Neural crest cell (in vitro differentiated cells): ENCODE data around the gene SUGCT. TPM values are rescaled to one million over a fixed set of nuclear protein-coding genes. Genes with fewer than 3 reads are reported as not detected.
"Not testable (repeated sequence)": the region's sequence is repeated elsewhere in the genome, so short reads cannot be mapped to it uniquely, and the experiment has no call there.

Experiments used
- DNase-seq: peaks from one replicate; pipeline ENCODE4 v3.0.0; 2021; ENCODE audit warnings: low read depth, mixed read lengths, low spot score
- H3K27ac Mint-ChIP-seq: one replicate; pipeline ENCODE4 v1.8.0; 2021; ENCODE audit warnings: mild to moderate bottlenecking, mixed read lengths; ENCODE audit not compliant: unreplicated experiment
- H3K27me3 Mint-ChIP-seq: 2 replicates; pipeline ENCODE4 v1.8.0; 2021; ENCODE audit warnings: low read depth, mild to moderate bottlenecking, mixed read lengths
- H3K36me3 Mint-ChIP-seq: 2 replicates; pipeline ENCODE4 v1.8.0; 2021; ENCODE audit warnings: low read depth, mild to moderate bottlenecking, mixed read lengths
- H3K4me1 Mint-ChIP-seq: 2 replicates; pipeline ENCODE4 v1.8.0; 2021; ENCODE audit warnings: mixed read lengths
- H3K4me3 Mint-ChIP-seq: one replicate; pipeline ENCODE4 v1.8.0; 2021; ENCODE audit warnings: mild to moderate bottlenecking, mixed read lengths
- H3K9me3 Mint-ChIP-seq: 2 replicates; pipeline ENCODE4 v1.8.0; 2021; ENCODE audit warnings: mixed read lengths
- total RNA-seq: library from RNA; stranded (reverse); gene quantifications from 2 replicates; pipeline ENCODE4 v1.2.1, GENCODE V29; 2021
- TF ChIP-seq, protein P1 (sequence below): fragments of 200-600 bp; sonication (generic); conservative IDR thresholded peaks from 2 replicates; pipeline ENCODE4 v1.5.0; 2021; ENCODE audit warnings: antibody characterized with exemption, mild to moderate bottlenecking

SUGCT gene
- total RNA-seq, 1 donor from 2014 or later: 5.9 TPM

DNA sequence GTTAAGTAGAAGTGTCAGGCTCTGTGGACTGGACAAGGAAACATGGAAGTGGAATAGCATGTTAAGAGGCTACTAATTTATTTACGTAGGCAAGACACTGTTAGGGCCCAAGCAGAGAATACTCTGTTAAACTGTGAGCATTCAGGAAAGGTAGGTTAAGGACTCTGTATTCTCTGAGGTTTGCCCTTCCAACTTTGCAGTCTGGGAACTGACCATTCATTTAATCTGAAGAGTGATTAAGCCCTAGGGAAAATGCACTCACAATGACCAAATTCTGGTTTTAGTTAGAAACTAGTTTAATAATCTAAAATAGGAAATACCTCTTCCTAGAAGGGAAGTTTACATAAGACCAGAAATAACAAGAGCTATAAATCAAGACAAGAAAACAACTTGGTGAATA is 266.6 kb downstream of the SUGCT start:
- no peaks in the 10 kb centered on the region for H3K27me3 Mint-ChIP-seq
- H3K9me3 Mint-ChIP-seq: peaks cover 8% of the 10 kb centered on the region
- no peak for DNase-seq
- no peak overlapping the region for H3K4me3 Mint-ChIP-seq
- no peaks in the 10 kb centered on the region for H3K36me3 Mint-ChIP-seq
- TF ChIP-seq, protein P1, sequence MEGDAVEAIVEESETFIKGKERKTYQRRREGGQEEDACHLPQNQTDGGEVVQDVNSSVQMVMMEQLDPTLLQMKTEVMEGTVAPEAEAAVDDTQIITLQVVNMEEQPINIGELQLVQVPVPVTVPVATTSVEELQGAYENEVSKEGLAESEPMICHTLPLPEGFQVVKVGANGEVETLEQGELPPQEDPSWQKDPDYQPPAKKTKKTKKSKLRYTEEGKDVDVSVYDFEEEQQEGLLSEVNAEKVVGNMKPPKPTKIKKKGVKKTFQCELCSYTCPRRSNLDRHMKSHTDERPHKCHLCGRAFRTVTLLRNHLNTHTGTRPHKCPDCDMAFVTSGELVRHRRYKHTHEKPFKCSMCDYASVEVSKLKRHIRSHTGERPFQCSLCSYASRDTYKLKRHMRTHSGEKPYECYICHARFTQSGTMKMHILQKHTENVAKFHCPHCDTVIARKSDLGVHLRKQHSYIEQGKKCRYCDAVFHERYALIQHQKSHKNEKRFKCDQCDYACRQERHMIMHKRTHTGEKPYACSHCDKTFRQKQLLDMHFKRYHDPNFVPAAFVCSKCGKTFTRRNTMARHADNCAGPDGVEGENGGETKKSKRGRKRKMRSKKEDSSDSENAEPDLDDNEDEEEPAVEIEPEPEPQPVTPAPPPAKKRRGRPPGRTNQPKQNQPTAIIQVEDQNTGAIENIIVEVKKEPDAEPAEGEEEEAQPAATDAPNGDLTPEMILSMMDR: no peak
- no peak overlapping the region for H3K27ac Mint-ChIP-seq
- H3K4me1 Mint-ChIP-seq: no peaks in the 10 kb centered on the region

DNA sequence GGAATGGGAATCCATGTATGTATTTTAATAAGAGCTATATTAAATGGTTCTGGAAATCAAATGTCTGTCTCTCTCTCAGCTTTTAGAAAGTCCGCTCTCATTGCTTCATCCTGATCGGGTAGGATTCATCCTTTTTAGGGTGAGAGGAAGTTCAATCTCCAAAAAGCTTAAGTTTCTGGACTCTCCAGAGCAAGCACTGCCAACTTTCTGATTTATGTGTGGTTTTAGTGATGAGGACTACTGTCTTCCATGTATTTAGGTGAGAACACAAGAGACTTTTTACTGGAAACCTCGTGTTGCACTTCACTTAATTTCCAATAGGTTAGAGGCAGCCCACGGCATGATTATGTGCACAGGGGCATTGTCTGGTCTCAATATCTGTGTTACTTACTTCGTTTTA is 267.9 kb downstream of the SUGCT start:
- no peaks in the 10 kb centered on the region for H3K36me3 Mint-ChIP-seq
- TF ChIP-seq, protein P1: no peak

DNA sequence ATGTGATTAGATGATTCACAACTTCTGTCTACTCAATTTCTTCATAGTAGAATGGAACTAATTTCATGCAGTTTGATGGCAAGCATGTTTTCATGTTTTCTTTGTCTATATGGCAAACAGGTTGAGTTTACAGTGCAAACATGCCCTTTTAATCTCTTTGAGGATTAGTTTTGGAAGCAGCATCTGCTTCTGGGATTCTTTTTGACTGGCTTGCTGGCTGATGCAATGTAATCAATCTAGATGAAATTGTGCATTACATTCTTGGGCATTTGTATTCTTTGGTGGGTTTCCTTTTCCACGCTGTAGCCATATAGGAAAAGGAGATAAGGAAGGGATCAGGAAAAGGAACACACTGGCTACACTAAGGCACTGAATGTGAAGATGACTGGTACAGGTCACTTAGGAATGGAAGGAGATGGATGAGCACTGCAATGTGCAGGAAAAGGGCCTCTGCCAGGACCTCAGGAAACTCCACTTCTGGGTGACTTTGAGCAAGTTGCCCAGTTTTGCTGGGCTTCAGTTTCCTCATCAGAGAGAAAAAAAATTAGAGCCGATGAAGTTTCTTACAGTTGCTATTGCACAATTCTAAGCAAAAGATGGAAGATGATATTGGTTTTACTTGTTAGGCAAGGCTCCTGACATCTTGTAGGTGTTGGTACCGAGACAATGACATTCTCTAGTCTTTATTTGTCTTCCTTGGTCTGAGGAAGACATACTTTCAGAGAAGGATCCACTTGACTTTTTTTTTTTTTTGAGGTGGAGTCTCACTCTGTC is 269.1 kb downstream of the SUGCT start:
- no peak for DNase-seq
- no peaks in the 10 kb centered on the region for H3K4me1 Mint-ChIP-seq
- TF ChIP-seq, protein P1: no peak
- no peak overlapping the region for H3K27ac Mint-ChIP-seq
- no peaks in the 10 kb centered on the region for H3K27me3 Mint-ChIP-seq
- H3K36me3 Mint-ChIP-seq: no peaks in the 10 kb centered on the region
- H3K4me3 Mint-ChIP-seq: no peak overlapping the region
- peaks cover 8% of the 10 kb centered on the region for H3K9me3 Mint-ChIP-seq

More for the DNA sequence above, 267.9 kb downstream of the SUGCT start:
- Mint-ChIP-seq H3K9me3 (peaks cover 8% of the 10 kb centered on the region), H3K4me3 (no peak overlapping the region), H3K27ac (no peak overlapping the region), H3K4me1 (no peaks in the 10 kb centered on the region), H3K27me3 (no peaks in the 10 kb centered on the region)
- DNase-seq: no peak

DNA sequence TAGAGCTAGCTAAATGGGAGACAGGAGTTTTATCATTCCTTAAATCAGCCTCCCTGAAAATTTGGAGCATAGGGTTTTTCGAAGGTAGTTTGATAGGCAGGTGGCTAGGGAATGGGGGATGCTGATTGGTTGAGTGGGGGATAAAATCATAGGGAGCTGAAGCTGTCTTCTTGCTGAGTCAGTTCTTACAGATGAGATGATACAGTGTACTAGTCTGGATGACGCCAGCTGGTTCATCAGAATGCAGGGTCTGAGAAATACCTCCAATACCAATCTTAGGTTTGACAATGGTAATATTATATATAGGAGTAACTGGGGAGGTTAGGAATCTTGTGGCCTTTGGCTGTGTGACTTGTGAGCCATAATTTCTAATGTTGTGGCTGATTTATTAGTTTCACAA is 271.2 kb downstream of the SUGCT start:
- no peak overlapping the region for H3K27ac Mint-ChIP-seq
- peaks cover 8% of the 10 kb centered on the region for H3K9me3 Mint-ChIP-seq
- TF ChIP-seq, protein P1: no peak
- no peaks in the 10 kb centered on the region for H3K4me1 Mint-ChIP-seq
- no peaks in the 10 kb centered on the region for H3K36me3 Mint-ChIP-seq
- no peak for DNase-seq
- H3K4me3 Mint-ChIP-seq: no peak overlapping the region
- H3K27me3 Mint-ChIP-seq: no peaks in the 10 kb centered on the region

DNA sequence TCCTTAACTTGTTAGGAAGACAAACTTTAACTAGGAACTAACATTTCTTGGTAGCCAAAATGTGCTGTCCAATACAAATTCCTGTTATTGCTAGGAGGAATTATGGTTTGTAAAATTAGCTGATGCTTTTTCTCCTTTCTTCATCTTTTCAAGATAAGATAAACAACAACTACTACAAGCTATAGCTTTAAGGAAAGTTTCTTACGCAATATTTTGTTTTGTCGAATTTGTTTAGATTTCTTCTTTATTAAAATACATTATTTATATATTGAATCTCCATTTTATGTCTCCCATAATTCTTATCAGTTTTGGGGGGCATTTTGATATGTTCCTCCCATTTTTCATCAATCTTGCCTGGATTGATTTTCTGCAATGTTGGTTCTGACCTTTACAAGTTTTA is 277.5 kb downstream of the SUGCT start:
- Mint-ChIP-seq H3K27me3 (no peaks in the 10 kb centered on the region), H3K36me3 (no peaks in the 10 kb centered on the region), H3K9me3 (no peaks in the 10 kb centered on the region), H3K4me1 (no peaks in the 10 kb centered on the region), H3K4me3 (no peak overlapping the region), H3K27ac (no peak overlapping the region)
- DNase-seq: no peak
- TF ChIP-seq, protein P1: no peak

DNA sequence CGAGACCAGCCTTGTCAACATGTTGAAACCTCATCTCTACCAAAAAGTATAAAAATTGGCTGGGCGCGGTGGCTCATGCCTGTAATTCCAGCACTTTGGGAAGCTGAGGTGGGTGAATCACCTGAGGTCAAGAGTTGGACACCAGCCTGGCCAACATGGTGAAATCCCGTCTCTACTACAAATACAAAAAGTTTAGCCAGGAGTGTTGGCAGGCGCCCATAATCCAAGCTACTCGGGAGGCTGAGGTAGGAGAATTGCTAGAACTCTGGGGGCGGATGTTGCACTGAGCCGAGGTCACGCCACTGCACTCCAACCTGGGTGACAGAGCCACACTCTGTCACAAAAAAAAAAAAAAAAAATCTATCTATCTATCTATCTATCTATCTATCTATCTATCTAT is 279.9 kb downstream of the SUGCT start:
- not testable (repeated sequence) for H3K36me3 Mint-ChIP-seq

More for the DNA sequence above, 279.9 kb downstream of the SUGCT start:
- H3K27me3 Mint-ChIP-seq, H3K9me3 Mint-ChIP-seq, H3K4me1 Mint-ChIP-seq, H3K27ac Mint-ChIP-seq, DNase-seq, H3K4me3 Mint-ChIP-seq: not testable (repeated sequence)
